Measurements from ENCODE around the gene MCC. TPM values are rescaled to one million over a fixed set of nuclear protein-coding genes. Genes with fewer than 3 reads are reported as not detected.

MCC gene
- total RNA-seq, 4 donors from 2014 or later: 17.1 to 90.7 (median 40.1) TPM

DNA sequence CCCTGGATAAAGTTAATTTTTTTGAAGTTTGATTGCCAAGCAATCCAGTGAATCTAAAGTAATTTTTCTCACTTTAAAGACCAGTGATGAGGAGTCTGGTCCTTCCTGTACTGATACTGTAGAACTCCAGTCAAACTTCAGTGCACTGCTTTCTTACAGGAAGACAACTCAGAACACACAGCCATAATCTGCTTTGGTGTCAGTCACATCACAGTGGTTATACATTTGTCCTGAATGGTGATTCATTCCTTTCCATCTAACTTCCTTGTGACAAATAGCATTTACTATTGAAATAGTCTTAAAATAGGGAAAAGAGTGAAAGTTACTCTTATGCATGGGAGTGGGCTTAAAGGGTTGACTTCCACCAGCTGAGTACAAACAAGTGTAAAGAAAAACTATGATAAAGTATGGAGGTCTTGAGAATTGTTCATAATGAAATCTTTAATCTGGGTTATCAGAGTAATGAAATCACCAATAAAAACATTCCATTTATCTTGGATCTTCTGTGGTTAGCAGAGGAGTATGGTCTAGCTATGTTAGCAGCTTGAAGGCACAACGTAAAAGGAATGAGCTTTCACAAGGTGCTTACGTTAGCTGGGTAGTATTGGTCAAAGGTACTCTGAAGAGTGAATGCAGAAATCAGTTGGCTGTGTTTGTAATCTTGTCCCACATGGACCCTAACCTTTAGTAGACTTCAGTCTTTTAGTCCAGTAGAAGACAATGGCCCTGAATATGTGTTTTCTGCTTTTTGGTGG is 470.2 kb downstream of the MCC start:
- Histone ChIP-seq H3K36me3 (no peaks in the 10 kb centered on the region), H3K9me3 (no peaks in the 10 kb centered on the region), H3K4me3 (no peak overlapping the region), H3K27ac (no peak overlapping the region), H3K4me1 (no peaks in the 10 kb centered on the region), H3K27me3 (no peaks in the 10 kb centered on the region)
- no peak for DNase-seq
- TF ChIP-seq, protein P1, sequence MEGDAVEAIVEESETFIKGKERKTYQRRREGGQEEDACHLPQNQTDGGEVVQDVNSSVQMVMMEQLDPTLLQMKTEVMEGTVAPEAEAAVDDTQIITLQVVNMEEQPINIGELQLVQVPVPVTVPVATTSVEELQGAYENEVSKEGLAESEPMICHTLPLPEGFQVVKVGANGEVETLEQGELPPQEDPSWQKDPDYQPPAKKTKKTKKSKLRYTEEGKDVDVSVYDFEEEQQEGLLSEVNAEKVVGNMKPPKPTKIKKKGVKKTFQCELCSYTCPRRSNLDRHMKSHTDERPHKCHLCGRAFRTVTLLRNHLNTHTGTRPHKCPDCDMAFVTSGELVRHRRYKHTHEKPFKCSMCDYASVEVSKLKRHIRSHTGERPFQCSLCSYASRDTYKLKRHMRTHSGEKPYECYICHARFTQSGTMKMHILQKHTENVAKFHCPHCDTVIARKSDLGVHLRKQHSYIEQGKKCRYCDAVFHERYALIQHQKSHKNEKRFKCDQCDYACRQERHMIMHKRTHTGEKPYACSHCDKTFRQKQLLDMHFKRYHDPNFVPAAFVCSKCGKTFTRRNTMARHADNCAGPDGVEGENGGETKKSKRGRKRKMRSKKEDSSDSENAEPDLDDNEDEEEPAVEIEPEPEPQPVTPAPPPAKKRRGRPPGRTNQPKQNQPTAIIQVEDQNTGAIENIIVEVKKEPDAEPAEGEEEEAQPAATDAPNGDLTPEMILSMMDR (IDR thresholded peaks at IDR 0.05): no peak
- TF ChIP-seq POLR2A (IDR thresholded peaks at IDR 0.05): no peak
- intact Hi-C loops (cut with DNase I; ENCODE audit: low total_unique reads): no loop called here

DNA sequence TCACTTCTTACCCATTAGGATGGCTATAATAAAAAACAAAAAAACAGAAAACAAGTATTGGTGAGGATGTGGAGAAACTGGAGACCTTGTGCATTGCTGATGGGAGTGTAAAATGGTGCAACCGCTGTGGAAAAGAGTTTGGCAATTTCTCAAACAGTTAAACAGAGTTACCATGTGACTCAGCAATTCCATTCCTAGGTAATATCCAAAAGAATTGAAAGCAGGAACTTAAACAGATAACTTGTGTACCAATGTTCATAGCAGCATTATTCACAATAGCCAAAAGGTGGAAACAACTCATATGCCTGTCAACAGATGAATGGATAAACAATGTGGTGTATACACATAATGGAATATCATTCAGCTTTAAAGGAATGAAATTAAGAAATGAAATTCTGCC is 482.8 kb downstream of the MCC start:
- Histone ChIP-seq H3K4me1 (no peaks in the 10 kb centered on the region), H3K4me3 (no peak overlapping the region), H3K27ac (no peak overlapping the region), H3K27me3 (no peaks in the 10 kb centered on the region), H3K36me3 (no peaks in the 10 kb centered on the region), H3K9me3 (no peaks in the 10 kb centered on the region)
- intact Hi-C loops (cut with DNase I; ENCODE audit: low total_unique reads): no loop called here
- no peak for DNase-seq
- no peak for TF ChIP-seq POLR2A (IDR thresholded peaks at IDR 0.05)

DNA sequence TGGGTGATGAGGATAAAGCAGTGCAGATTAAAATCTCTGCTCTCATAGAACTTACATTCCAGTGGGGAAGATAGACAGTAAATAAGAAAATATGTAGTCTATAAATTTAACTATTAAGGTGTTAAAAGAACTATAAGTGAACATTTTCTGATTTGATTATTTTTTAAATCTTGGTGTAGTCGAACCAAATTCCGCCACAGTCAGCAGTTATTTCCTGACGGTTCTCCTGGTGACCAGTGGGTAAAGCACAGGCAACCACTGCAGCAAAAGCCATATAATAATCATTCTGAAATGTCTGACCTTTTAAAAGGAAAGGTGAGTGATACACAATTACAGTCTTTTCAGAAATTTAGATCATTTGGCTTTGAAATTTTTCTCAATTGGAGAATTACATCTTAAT is 484.5 kb downstream of the MCC start:
- intact Hi-C loops (cut with DNase I; ENCODE audit: low total_unique reads): no loop called here
- no peaks in the 10 kb centered on the region for H3K4me1 ChIP-seq
- TF ChIP-seq, protein P1 (IDR thresholded peaks at IDR 0.05): no peak
- TF ChIP-seq POLR2A (IDR thresholded peaks at IDR 0.05): no peak
- no peaks in the 10 kb centered on the region for H3K36me3 ChIP-seq
- no peaks in the 10 kb centered on the region for H3K27me3 ChIP-seq
- no peak overlapping the region for H3K27ac ChIP-seq
- H3K9me3 ChIP-seq: no peaks in the 10 kb centered on the region
- H3K4me3 ChIP-seq: no peak overlapping the region
- no peak for DNase-seq

DNA sequence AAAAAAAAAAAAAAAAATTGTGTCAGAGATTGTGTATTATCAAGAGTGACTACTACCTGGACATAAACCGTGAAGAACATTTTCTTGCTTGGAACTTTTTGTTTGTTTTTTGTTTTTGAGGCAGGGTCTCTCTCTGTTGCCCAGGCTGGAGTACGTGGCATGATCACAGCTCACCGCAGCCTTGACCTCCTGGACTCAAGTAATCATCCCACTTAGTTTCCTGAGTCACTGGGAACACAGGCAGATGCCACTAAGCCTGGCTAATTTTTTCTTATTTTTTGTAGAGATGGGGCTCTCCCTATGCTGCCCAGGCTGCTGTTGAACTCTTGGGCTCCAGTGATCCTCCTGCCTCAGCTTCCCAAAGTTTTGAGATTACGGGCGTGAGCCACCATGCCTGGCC is 485.8 kb downstream of the MCC start:
- H3K9me3 ChIP-seq: no peaks in the 10 kb centered on the region
- H3K4me3 ChIP-seq: no peak overlapping the region
- DNase-seq: no peak
- H3K27me3 ChIP-seq: no peaks in the 10 kb centered on the region
- H3K36me3 ChIP-seq: no peaks in the 10 kb centered on the region
- H3K27ac ChIP-seq: no peak overlapping the region
- H3K4me1 ChIP-seq: no peaks in the 10 kb centered on the region
- TF ChIP-seq, protein P1 (IDR thresholded peaks at IDR 0.05): no peak
- TF ChIP-seq POLR2A (IDR thresholded peaks at IDR 0.05): no peak
- intact Hi-C loops (cut with DNase I; ENCODE audit: low total_unique reads): no loop called here

DNA sequence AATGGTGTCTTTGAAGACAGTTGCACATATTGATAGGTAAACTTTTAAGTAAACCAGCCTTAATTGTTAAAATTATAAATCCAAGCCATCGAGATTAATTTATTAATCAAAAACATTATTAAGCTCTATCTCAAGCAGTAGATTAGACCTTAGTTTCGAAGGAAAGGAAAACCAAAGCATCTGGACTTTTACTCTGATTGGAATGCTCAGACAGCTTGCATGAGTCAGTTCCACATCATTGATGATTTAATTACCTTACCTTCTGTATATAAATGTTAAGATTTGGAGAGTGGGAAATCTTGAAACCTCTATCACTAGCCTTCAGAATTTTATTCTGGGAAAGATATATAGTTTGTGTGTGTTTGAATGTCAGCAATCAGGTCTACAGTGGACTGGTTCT is 487.8 kb downstream of the MCC start:
- Histone ChIP-seq H3K27ac (no peak overlapping the region), H3K27me3 (no peaks in the 10 kb centered on the region), H3K9me3 (no peaks in the 10 kb centered on the region), H3K36me3 (no peaks in the 10 kb centered on the region), H3K4me1 (peaks cover 0 to 5% of the 10 kb centered on the region in 2 donors), H3K4me3 (no peak overlapping the region)
- no peak for DNase-seq
- intact Hi-C loops (cut with DNase I; ENCODE audit: low total_unique reads): no loop called here
- TF ChIP-seq POLR2A (IDR thresholded peaks at IDR 0.05): no peak
- TF ChIP-seq, protein P1 (IDR thresholded peaks at IDR 0.05): no peak

Data from uterus (tissue), 4 donors.